Stimulated activated CD4-positive, alpha-beta T cell treated with anti-CD3 and anti-CD28 coated beads, Interleukin-2, amount 100 ng/mL, for 24 hours (primary cell): ENCODE results near the gene ABCB10.
A peak's percentile ranks its signal among the peaks of the same experiment; 100 is the strongest.
"Not testable (repeated sequence)": the region's sequence is repeated elsewhere in the genome, so short reads cannot be mapped to it uniquely, and the experiment has no call there.

ENCODE experiments used
- DNase-seq, 2 donors: peaks; one replicate each; pipeline ENCODE4 v3.0.0-alpha.2; 2020

The ABCB10 gene

DNA sequence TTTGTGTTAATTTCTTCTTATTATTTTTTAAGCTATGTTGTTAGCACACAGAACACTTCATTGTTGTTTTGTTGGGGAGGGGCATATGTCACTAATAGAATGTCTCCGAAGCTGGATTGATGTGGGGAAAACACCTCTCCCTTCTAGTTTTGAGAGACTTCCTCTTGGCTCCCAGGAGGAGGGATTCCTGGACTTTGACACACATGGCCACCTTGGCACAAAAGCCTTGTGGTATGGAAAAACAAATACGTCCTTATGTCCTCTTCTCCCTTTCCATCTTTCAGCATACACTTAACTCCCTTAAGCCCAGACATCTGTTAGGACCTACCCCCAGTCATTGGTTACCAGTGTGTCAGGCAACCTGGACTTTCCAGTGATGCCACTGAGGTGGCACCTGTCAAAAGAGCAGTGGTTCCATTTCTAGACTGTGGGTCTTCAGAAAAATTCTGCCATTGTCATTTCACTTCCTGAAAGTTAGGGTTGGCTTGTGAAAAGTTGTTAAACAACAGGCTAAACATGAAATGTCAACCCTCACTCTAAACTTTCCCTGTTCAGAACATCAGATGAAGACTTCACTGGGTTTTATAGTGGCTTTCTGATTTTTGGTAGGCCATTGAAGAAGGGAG, 12.5 kb upstream of the ABCB10 start:
- no peak for DNase-seq

DNA sequence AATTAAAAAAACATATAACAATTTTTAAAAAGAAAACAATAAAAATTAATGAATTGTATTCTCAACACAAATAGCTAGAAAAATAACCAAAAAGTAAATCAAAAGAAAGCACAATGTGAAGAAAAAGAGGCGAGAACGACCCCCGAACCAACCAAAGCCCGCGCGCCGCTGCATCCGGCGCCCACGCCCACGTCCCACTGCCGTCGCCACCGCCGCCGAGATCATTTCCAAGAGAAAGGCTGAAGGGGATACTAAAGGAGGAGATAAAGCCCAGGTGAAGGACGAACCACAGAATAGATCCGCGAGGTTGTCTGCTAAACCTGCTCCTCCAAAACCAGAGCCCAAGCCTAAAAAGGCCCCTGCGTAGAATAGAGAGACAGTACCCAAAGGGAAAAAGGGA, 11.8 kb upstream of the ABCB10 start:
- no peak for DNase-seq

DNA sequence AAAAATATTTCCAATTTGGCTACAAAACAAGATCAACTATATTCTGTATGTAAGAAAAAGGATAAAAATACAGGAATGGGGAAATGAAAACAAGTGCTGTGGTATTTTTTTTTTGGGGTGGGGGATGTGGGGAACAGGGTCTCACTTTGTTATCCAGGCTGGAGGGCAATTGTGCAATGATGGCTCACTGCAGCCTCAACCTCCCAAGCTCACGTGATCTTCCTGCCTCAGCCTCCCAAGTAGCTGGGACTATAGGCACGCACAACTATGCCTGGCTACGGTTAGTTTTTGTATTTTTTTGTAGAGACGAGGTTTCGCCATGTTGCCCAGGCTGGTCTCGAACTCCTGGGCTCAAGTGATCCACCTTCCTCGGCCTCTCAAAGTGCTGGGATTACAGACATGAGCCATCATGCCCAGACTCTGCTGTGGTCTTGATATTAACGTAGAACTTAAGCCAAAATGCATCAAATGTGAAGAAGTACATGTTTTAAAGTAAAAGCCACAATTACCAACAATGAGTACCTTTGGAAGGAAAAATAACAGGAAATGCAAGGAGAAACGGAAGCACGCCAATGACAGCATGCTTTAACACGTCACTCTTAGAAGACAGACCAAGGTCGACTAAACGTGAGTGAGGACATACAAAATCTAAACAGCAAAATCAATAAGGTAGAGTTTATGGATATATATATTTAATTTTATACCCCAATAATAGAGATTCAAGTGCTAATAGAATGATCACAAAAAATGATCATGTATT, 8.8 kb upstream of the ABCB10 start:
- no peak for DNase-seq

DNA sequence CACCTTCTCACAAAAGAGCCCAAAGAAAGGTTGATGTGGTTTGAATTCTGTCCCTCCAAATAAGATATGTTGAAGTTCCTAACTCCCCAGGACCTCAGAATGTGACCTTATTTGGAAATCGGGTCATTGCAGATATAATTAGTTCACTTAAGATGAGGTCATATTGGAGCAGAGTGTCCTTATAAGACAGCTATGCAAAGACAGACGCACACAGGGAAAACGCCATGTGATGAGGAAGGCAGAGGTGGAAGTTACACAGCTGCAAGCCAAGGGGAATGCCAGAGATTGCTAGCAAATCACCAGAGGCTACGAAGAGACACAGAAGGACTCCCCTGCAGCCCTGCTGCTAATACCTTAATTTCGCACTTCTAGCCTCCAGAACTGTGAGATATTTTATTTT, 5.2 kb upstream of the ABCB10 start:
- DNase-seq: no peak

DNA sequence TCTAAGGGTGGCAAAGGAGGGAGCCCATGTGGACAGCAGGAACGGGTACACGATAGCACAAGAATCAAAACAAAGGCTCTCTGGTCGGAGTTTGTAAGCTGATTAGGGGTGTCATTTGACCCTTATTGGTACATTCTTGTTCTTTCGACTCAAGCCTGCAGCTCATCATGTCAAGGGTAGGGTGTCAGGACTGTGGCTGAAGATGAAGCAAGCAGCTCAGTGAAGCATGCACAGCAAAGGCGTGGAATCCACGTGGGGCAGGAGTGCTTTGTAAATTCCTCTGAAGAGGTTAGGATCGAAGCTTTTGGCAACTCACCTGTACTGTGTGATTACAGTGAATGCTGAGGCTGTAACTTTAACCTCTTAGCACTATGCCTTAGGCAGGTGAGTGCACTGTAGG, 4.7 kb upstream of the ABCB10 start:
- no peak for DNase-seq

DNA sequence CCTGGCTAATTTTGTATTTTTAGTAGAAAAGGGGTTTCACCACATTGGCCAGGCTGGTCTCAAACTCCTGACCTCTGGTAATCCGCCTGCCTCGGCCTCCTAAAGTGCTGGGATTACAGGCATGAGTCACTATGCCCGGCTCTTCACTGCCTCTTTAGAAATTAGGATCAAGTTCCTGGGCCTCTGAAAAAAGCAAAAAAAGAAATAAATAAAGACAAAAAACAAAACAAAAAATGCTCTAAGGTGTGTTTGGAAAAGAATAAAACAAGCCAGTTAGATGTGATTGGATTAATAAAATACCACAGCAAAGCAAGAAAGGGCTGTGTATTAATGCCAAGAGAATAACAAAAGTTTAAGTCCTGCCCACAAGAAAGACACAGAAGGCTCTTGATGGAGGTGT, 4.2 kb upstream of the ABCB10 start:
- DNase-seq: no peak

DNA sequence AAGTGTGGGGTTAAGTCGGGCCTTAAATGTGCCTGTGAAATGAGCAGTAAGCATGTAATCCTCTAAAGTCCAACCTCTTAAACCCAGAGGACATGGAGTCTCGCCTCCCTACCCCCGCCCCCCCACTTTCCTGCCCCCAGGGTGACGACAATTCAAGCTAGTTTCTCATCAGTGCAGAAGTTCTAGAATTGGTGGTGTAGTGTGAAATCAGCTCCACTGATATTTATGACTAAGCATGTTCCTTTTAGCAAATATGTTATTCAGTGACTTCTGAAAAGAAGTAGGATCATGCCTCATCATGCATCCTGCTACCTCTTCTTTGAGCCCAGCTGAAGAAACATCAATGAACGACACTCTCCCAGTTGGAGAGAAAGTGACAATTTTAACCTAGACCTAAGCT, 2.6 kb upstream of the ABCB10 start:
- no peak for DNase-seq

DNA sequence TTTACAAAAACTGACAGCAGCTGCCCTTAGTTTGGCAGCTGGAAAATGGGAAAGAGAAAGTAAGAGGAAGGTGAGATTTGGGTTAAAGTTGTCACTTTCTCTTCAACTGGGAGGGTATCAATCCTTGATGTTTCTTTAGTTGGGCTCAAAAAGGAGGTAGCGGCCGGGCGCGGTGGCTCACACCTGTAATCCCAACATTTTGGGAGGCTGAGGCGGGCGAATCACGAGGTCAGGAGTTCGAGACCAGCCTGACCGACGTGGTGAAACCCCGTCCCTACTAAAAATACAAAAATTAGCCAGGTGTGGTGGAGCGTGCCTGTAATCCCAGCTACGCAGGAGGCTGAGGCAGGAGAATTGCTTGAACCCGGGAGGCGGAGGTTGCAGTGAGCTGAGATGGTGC, 1.6 kb upstream of the ABCB10 start:
- not testable (repeated sequence) for DNase-seq

DNA sequence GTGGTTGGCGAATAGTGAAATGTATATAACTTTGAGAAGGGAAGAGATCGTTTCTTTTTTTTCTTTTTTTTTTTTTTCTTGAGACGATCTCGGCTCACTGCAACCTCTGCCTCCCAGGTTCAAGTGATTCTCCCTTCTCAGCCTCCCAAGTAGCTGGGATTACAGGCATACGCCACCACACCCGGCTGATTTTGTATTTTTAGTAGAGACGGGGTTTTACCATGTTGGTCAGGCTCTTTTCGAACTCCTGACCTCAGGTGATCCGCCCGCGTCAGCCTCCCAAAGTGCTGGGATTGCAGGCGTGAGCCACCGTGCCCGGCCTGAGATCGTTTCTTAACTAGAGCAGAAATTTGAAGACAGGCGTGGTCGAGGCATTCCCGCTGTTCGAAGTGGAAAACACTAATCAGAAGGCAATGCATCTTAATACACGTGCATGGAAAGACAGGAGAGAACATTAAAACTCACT, 862 bp upstream of the ABCB10 start:
- DNase-seq: peak in 1 of 2 donors; percentile 15

DNA sequence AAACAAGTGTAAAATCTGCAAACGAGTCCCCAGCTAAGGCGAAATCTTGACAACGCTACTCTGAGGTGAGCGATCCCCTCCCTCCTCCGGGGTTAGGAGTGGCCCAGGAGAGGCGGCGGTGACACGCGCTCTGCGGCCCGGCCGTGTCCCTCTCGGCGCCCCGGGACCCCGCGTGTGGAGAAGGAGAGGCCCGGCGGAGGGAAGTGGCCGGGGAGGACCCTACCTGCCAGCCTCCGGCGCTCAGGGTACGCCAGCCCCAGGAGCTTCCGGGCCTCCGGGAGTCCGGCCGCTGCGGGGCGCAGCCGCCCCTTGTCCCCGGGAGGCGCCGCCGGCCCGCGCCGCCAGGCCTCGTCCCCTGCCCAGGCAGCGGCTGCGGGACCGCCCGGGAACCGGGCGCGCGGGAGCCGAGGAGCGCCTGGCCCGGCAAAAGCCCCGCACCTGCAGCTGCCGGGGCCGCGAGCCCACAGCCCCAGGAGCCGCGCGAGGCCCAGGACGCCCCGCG, 543 bp downstream of the ABCB10 start:
- DNase-seq: peak; percentile 41 to 54

DNA sequence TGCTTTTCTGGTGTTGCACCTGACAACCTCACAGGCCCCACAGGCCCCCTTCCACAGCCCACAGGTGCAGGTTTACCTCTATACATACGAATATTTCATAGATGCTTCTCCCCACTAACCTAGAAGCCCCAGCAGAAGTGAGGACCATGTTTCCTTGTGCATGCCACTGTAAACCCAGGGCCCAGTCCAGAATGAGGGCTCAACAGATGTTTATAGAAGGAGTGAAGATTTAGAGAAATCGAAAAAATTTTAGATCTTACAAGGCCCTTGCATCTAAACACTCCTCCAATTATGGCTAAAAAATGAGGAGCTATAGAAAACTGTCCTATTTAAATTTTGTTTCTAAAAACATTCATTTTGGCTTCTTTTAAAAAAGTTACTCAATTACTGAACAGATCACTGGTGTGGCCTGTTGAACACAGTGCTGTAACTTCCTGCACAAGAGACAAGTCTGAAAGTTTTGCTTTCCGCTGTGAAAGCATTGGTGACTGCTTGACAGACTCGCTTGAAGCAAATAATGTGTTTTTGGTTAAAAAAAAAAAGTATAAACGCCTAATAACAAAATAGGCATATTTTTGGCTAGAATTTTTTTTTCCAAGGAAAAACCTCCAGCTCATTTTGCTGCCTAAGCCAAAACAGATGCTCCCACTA, 1.2 kb downstream of the ABCB10 start:
- DNase-seq: no peak

DNA sequence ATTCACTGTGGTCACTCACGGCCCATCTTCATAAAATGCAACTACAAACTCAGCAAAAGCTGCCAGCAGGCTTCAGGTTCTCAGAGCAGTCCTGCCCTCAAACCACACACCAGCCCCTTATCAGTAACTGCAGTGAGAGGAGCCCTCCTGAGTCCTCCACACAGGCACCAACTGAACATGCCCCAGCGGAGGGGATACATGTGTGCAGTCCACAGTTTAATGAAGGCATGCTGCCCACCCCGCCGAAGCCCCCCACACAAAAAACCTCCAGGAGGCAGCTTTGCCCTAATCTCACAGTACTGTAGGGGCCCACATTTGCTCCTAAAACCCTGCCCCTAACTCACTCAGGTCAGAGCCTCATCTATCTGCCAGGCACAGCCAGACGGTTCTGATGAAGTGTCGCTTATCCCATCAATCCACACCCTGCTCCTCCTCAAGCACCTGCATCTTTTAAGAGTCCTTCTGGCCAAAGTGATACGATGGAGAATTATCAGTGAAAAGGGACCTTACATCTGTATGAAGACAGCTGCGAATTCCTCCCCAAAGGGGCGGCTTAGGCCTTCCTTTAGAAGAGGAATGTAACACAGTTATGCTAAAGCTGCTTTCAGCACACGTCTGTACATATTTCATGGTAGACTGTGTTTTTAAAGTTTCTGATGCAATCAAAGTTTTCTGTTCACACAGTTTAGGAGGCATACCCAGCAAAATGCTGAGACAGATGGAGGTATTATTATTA, 3.5 kb downstream of the ABCB10 start:
- no peak for DNase-seq

DNA sequence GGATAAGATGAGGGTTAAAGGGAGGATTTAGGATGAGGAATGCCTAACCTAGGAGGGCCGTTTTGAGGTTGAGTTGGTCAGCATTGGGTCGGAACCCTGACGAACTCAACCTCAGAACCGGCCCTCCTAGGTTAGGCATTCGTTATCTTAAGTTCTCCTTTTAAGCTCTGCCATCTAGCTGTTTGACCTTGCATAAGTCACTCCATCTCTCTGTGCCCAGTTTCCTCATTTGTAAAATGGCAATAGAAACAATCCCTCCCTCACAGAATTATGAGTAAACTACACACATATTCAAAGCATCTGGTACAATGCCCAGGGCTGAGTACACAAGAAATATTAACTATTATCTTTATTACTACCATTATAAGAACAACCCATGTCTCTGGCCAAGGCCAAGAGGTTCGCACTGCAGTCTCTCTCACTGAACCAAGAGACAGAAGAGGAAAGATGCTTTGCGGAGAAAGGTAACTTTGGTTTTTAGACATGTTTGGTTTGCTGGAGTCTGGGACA, 4.8 kb downstream of the ABCB10 start:
- no peak for DNase-seq

DNA sequence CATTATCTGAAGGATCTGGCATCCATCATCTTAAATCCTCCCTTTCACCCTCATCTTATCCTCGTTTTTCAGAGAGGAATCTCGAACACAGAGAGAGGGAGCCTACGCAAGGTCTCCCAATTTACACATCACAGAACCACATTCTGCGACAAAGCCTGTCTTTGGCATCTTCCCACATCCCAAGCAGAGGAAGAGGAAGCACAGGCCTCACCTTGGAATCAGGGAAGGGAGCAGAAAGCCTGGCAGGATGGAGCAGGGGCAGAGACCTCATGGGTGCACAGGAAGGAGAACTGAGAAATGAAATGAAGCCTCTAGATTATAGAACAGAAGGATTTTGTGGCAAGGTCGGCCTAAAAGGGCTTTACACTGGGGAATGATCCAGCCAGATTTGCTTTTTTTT, 5.8 kb downstream of the ABCB10 start:
- DNase-seq: no peak

DNA sequence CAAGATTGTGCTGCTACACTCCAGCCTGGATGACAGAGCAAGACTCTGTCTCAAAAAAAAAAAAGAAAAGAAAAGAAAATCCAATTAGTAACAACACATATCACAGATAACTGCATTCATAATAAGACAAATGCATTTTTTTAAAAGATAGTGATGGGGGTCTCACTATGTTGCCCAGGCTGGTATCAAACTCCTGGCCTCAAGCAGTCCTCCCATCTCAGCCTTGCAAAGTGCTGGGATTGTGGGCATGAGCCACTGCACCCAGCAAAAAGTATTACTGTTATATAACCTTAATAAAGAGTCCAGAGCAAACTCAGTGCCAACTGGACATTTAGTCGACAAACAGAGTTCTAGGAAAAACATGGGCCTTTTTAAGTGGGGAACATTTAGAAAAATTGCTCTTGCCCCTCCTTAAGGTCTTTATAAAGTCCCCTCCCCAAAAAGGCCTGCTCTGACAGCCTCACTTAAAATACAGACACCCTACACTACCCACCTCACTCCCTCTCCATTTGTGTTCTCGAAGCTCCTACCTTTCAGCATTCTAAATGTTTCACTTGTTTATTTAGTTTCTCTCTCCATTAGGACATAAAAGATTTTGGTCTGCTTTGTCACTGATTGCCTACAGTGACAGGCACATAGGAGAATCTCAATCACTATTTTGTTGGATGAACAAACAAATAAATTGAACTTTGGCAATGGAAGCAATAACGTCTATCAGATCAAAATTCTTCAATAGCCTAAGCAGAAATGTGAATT, 7.5 kb downstream of the ABCB10 start:
- DNase-seq: no peak

DNA sequence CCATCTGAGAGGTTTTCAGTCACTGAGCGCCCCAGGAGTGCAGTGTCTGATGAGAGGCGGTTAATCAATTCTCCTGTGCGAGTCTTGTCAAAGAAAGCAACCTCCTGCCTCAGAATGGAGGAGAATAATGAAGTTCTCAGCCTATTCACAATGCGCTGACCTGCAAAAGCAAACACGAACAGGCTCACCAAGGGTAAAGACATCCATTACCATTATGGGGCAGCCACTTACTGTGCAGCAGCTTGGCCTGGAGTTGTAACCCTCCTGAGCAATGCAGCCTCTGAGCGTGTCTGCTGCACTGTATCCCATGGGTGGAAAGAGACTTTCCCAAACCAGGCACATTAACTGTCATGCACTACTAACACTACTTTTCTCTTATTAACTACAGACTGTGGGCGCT, 11.0 kb downstream of the ABCB10 start:
- no peak for DNase-seq

DNA sequence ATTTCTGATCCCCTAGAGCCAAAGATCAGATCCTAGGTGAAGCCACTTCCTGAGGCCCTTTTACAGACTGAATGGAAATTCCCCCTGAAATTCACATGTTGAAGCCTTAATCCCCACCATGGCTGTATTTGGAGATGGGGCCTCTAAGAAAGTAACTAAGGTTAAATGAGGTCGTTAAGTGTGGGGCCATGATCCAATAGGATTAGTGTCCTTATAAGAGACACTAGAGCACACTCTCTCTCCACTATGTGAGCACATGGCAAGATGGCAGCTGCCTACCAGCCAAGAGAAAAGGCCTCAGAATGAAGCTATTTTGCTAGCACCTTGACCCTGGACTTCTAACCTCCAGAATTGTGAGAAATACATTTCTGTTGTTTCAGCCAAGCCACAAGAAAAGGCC, 13.9 kb downstream of the ABCB10 start:
- no peak for DNase-seq

DNA sequence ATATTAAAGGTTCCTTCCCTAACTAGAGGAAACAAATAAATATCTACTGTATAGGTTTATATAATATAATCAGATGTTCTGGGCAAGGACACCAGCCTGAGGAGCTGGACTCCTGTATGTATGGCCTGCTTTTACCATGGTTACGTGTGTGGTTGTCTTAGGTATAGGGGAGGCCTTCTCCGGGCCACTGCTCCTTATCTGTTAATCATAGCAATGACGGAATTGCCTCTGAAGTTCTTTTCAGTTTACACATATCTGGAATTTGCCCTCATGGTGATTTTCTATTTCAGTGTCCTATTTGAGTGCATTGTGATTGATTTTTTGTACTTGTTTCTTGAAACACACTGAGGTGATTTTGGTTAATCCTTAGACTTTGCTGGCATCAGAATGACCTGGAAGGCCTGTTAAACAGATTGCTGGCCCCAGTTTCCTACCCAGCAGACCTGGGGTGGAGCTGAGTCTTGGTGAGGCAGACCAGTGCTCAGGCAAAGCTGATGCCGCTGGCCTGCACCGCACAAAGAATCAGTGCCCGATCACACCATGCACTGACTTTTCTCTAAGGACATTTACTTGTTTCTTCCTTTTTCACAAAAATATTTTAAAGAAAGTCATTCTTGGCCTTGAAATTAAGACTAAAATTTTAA, 18.5 kb downstream of the ABCB10 start:
- no peak for DNase-seq

DNA sequence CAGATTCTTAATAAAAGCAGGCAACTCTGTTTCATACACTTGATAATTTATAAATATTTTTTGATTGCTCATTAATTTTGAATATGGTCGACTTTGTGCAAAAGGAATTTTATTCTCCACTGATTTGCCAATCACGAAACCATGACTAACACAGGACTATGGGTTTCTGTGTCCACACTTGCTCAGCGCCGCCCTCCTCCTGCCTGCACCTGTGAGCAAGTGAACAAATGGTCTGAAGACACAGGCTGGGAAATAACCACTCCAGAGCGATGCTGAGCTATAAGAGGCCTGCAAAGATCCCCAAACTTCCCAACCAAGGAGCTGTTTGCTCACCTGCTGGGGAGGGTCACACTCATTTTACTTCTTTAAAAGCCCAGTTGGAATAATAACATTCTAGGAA, 19.6 kb downstream of the ABCB10 start:
- DNase-seq: no peak

DNA sequence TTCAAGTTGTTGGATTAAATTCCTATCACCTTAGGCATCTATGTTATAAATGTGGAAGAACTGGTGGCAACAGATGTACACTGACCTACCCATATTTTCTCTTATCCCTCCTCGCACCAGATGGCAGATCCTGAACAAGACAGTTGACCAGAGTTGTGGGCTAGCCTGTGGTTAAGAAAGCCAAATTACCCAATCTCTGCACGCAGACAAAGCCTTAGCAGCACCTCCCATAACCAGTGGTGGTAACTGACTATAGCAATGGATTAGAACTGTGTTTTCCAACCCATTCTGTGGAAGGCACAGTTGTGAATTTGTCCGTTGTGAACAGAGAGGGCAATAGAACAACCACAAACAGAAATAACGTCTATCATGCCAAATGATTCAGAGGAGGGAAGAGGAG, 20.6 kb downstream of the ABCB10 start:
- no peak for DNase-seq

DNA sequence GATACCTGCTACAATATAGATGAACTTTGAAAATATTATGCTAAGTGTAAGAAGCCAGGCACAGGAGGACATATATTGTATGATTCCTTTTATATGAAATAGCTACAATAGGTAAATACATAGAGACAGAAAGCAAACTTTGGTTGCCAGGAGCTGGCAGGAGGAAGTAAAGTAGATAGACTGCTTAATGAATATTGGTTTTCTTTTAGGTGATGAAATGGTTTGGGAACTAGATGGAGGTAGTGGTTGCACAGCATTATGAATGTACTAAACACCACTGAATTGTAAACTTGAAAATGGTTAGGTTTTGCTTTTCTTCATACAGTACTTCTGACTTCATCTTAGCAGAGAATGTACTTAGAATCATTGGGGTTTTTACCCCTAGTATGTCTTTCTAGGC, 21.5 kb downstream of the ABCB10 start:
- DNase-seq: no peak

DNA sequence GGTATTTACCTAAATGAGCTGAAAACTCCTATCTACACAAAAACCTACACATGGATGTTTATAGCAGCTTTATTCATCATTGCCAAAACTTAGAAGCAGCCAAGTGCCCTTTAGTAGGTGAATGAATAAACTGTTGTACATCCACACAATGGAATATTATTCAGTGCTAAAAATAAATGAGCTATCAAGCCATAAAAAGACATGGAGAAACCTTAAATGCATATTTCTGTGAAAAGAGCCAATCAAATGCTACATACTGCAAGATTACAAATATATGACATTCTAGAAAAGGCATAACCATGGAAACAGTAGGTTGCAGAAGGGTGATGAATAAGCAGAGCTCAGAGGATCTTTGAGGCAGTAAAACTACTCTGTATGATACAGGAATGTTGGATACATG, 23.3 kb downstream of the ABCB10 start:
- no peak for DNase-seq
